Measurements from ENCODE around the gene TPPP2.
A peak's percentile ranks its signal among the peaks of the same experiment; 100 is the strongest.
"Not testable (repeated sequence)": the region's sequence is repeated elsewhere in the genome, so short reads cannot be mapped to it uniquely, and the experiment has no call there.

The TPPP2 gene

DNA sequence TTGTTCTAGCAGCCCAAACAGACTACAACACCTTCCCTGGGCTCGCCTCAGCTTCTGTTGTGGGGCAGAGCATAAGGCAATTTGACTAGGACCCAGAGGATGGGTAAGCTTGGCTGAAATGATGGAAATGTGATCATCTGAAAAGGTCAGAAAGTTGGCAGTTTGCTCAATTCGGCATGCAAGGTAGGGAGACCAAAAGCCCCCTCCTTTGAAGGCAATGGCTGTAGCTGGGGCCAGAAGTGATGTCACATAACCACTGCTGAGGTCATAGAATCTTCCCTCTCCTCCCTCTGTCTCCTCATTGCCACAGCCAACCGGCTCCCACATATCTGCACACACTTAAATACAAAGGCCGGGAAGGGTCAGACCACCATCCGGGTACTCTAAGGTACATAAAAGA, at the start of gene TPPP2:
TSS of gene TPPP2 (plus strand) at position 301 of the 400 bp plus-strand sequence. CDS start 365 bp downstream, outside the sequence.
- no peak for ATAC-seq (replicated peaks)
- DNase-seq: no peak
- H3K27me3 Mint-ChIP-seq: peaks cover 14 to 15% of the 10 kb centered on the region in 2 donors
- peaks cover 2 to 5% of the 10 kb centered on the region in 2 donors for H3K4me1 Mint-ChIP-seq
- no peak within 1 kb of the TSS for H3K4me3 Mint-ChIP-seq
- H3K27ac Mint-ChIP-seq: no peak within 1 kb of the TSS
- H3K9me3 Mint-ChIP-seq: no peaks in the 10 kb centered on the region
- no peaks in the 10 kb centered on the region for H3K36me3 Mint-ChIP-seq

DNA sequence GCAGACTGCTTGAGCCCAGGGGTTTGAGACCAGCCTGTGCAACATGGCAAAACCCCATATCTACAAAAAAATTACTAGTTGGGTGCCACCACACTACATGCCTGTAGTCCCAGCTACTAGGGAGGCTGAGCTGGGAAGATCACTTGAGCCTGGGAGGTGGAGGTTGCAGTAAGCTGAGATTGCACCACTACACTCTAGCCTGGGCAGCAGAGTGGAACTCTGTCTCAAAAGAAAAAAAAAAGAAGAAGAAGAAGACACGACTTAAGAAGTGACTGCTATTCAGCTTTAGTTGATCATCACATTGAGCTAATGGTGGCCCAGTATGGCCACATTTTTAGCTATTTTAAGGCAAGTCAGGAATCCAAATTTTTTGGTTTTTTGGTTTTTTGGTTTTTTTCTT, 49.1 kb upstream of the TPPP2 start:
- DNase-seq: no peak
- H3K36me3 Mint-ChIP-seq: no peaks in the 10 kb centered on the region

DNA sequence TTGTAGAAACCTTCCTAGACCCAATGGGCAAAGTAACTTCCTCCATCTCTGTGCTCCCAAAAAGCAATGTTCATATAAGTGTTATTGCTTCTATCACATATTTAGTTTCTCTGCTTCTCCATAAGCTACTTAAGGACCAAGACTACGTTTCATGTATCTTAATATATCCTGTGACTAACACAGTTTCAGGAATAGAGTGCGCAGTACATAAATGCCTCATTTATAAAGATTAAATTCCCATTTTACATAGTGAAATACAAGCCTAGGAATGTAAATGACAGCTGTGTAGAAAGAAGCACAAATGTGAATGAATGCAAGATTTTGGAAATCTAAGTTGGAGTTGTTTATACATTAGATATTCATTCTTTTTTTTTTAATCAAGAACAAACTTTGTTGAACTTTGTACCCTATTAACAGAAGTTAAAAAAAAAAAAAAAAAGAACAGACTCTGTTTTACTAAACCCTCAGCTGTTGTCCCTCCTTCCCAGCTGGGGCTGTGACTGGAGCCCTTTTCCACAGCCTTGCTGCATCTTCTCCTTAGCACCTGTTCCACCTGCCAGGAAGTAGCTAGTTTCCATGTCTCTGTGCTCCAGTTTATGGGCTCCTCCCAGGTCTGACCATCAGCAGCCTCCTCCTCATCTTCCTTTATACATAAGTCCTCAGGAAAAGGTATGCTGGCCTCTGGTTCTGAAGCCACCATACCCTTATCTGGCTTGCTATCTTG, 47.2 kb upstream of the TPPP2 start:
- Mint-ChIP-seq H3K9me3 (no peaks in the 10 kb centered on the region), H3K36me3 (no peaks in the 10 kb centered on the region), H3K4me1 (no peaks in the 10 kb centered on the region), H3K4me3 (no peak overlapping the region), H3K27ac (no peak overlapping the region), H3K27me3 (peaks cover 24 to 32% of the 10 kb centered on the region in 2 donors)
- no peak for ATAC-seq (replicated peaks)
- DNase-seq: no peak

More for the DNA sequence above, 49.1 kb upstream of the TPPP2 start:
- Mint-ChIP-seq H3K27ac (no peak overlapping the region), H3K4me3 (no peak overlapping the region), H3K4me1 (no peaks in the 10 kb centered on the region), H3K27me3 (peaks cover 24 to 32% of the 10 kb centered on the region in 2 donors), H3K9me3 (no peaks in the 10 kb centered on the region)
- no peak for ATAC-seq (replicated peaks)

DNA sequence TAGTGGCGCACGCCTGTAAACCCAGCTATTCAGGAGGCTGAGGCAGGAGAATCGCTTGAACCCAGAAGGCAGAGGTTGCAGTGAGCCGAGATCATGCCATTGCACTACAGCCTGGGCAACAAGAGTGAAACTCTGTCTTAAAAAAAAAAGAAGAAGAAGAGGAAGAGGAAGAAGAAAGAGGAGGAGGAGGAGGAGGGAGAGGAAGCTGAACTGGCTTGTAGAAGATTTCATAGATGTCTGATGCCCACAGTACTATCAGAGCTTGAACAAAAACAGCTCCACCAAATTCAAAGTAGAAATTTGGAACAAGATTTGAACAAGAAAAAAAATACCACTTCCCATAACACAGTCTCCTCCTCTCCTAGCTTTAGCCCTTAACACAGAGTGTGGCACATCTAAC, 44.4 kb upstream of the TPPP2 start:
- not testable (repeated sequence) for H3K4me1 Mint-ChIP-seq; H3K36me3 Mint-ChIP-seq; H3K4me3 Mint-ChIP-seq; H3K27ac Mint-ChIP-seq; DNase-seq; ATAC-seq (replicated peaks); H3K9me3 Mint-ChIP-seq
- H3K27me3 Mint-ChIP-seq: peaks cover 8 to 15% of the 10 kb centered on the region in 2 donors

DNA sequence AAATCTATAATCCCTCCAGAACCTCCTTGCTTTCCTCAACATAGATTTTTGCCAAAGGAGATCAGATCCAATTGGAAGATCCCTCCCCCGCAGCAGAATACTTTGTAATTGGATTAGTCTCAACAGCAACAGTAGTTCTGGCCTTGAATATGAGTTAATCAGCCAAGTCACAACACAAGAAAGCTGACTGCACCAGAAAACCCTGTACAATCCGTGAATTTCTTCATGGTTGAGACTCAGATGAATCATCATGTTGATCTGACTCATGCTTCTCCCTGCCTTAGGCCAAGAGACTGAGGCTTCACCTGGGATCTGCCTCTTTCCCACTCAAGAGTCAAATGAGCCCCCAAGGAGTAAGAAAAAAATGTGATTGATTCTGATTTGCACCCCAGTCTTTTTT, 43.2 kb upstream of the TPPP2 start:
- Mint-ChIP-seq H3K27me3 (peaks cover 5 to 12% of the 10 kb centered on the region in 2 donors), H3K36me3 (peaks cover 0 to under 1% of the 10 kb centered on the region in 2 donors), H3K27ac (no peak overlapping the region), H3K9me3 (no peaks in the 10 kb centered on the region), H3K4me1 (peaks cover 5 to 14% of the 10 kb centered on the region in 2 donors), H3K4me3 (no peak overlapping the region)
- ATAC-seq (replicated peaks) (no peak), DNase-seq (no peak)

DNA sequence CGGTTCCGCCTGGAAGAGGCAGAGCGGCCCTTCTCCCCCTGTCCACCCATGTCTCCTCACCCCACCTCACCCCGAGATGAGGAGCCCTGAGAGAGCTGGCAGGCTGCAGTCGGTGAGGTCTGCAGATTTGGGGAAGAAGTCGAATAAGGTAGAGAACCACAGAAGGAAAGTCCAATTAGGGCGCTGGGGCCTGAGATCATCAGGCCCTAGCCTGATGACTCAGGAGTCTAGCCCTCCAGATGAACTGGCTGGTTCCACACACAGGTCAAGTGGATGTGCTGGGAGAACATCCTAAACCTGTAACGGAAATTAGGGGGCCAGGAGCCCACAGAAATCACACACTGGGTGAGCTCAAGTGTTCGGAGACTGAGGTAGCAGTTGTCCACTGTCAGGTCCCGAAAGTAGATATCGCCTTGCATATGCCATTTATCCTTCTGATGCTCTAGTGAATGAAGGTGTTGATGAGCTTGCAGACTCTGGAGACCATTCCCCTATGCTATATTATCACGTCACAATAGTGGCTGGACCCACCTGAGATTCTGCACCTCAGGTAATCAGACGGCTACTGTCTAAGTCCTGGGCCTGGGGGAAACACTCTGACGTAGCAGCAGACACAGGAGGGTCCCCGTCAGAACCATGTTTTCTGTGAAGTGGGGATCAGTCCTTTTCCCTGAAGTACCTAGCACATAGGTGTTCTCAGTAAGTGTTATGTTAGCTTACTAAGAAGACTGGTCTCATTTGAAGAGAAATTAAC, 41.1 kb upstream of the TPPP2 start:
- Mint-ChIP-seq H3K9me3 (no peaks in the 10 kb centered on the region), H3K27me3 (peaks cover 0 to 4% of the 10 kb centered on the region in 2 donors), H3K36me3 (peaks cover 4 to 12% of the 10 kb centered on the region in 2 donors), H3K4me1 (peaks cover 8 to 18% of the 10 kb centered on the region in 2 donors), H3K27ac (peak overlapping the region; percentile 76), H3K4me3 (peak overlapping the region; percentile 45 to 58)
- ATAC-seq (replicated peaks) (no peak), DNase-seq (no peak)

DNA sequence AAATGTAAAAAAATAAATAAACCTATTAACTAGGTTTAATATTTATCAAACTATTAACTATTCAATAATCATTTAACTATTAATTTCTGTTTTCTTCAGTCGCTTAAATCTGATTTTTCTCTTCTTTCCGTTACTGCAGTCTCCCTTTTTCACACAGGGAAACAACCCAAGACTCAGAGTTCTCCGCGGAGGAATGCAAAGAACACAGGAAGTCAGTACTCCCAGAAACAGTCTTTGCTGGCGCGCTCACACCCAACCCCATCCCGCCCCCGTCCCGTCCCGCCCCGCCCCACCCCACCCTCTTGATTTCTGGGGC, 40.6 kb upstream of the TPPP2 start:
- H3K36me3 Mint-ChIP-seq: peaks cover 4 to 16% of the 10 kb centered on the region in 2 donors
- no peaks in the 10 kb centered on the region for H3K9me3 Mint-ChIP-seq
- DNase-seq: no peak
- peaks cover 8 to 18% of the 10 kb centered on the region in 2 donors for H3K4me1 Mint-ChIP-seq
- ATAC-seq (replicated peaks): no peak
- H3K27me3 Mint-ChIP-seq: no peaks in the 10 kb centered on the region
- peak overlapping the region; percentile 92 for H3K27ac Mint-ChIP-seq
- peak overlapping the region; percentile 92 for H3K4me3 Mint-ChIP-seq

DNA sequence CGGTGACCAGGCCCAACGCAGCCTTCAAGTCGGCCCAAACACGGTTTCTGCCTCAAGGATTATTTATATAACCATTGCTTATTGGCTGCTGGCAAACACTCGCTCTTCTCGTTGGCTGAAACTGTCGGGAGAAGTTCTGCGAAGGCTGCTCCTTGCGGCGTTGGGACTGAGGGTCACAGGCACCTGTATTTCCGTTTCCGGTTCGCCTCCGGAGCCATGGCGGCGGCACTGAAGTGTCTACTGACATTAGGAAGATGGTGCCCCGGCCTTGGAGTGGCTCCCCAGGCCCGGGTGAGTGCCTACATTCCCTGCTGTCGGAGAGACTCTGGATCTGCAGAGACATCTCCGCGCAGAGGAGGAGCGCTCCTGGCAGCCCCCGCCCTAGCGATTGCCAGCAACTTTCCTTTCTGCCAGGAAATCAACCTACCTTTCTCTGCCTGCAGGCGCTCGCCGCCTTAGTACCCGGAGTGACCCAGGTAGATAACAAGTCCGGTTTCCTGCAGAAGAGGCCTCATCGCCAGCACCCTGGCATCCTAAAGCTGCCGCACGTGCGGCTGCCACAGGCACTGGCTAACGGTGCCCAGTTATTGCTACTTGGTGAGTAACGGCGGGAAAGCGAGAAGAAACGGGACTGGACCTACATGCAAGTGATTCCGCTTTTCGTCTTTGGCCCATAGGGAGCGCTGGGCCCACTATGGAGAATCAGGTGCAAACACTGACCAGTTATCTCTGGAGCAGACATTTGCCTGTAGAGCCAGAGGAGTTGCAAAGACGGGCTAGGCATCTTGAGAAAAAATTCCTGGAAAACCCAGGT, 40.0 kb upstream of the TPPP2 start, which contains the start of gene METTL17:
TSS of gene METTL17 (plus strand) at position 194 of the 814 bp plus-strand sequence. CDS start at position 217, 23 bp downstream.
- H3K4me1 Mint-ChIP-seq: peaks cover 8 to 18% of the 10 kb centered on the region in 2 donors
- peaks cover 7 to 22% of the 10 kb centered on the region in 2 donors for H3K36me3 Mint-ChIP-seq
- peak within 1 kb of the TSS; percentile 92 for H3K4me3 Mint-ChIP-seq
- H3K27me3 Mint-ChIP-seq: no peaks in the 10 kb centered on the region
- H3K9me3 Mint-ChIP-seq: no peaks in the 10 kb centered on the region
- ATAC-seq (replicated peaks) (peak; percentile 97 to 98), DNase-seq (peak; percentile 89)
- H3K27ac Mint-ChIP-seq: peak within 1 kb of the TSS; percentile 92

DNA sequence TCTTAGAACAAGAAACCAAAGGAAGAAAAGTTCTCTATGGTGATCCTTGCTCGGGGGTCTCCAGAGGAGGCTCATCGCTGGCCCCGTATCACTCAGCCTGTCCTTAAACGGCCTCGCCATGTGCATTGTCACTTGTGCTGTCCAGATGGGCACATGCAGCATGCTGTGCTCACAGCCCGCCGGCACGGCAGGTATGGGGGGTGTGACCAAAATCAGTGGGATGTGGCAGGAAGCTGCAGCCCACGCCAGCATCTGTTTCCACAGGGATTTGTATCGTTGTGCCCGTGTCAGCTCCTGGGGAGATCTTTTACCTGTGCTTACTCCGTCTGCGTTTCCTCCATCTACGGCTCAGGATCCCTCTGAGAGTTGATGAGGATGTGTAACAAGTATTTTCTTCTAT, 33.5 kb upstream of the TPPP2 start:
- peaks cover 17 to 42% of the 10 kb centered on the region in 2 donors for H3K36me3 Mint-ChIP-seq
- peaks cover 5 to 7% of the 10 kb centered on the region in 2 donors for H3K4me1 Mint-ChIP-seq
- H3K4me3 Mint-ChIP-seq: no peak overlapping the region

DNA sequence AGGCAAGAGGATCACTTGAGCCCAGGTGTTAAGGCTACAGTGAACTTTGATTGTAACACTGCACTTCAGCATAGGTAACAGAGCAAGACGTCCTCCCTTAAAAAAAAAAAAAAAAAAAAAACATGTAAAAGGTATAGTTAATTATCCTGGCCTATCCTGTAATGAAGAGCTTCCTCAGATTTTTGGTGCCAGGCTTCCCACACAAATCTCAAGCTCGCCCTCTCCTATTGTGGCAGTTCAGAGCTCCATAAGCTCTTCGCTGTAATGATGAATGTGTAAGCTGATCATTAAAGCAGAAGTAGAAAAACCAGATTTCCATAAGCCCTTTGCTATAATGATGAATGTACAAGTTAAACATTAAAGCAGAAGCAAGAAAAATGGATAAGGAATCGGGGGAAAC, 32.9 kb upstream of the TPPP2 start:
- no peaks in the 10 kb centered on the region for H3K27me3 Mint-ChIP-seq
- DNase-seq: no peak
- ATAC-seq (replicated peaks): no peak
- no peak overlapping the region for H3K27ac Mint-ChIP-seq
- H3K4me1 Mint-ChIP-seq: peaks cover 1 to 2% of the 10 kb centered on the region in 2 donors
- peaks cover 17 to 38% of the 10 kb centered on the region in 2 donors for H3K36me3 Mint-ChIP-seq
- no peak overlapping the region for H3K4me3 Mint-ChIP-seq
- no peaks in the 10 kb centered on the region for H3K9me3 Mint-ChIP-seq

More for the DNA sequence above, 33.5 kb upstream of the TPPP2 start:
- ATAC-seq (replicated peaks) (no peak), DNase-seq (no peak)
- H3K27me3 Mint-ChIP-seq: no peaks in the 10 kb centered on the region
- H3K27ac Mint-ChIP-seq: no peak overlapping the region
- no peaks in the 10 kb centered on the region for H3K9me3 Mint-ChIP-seq

DNA sequence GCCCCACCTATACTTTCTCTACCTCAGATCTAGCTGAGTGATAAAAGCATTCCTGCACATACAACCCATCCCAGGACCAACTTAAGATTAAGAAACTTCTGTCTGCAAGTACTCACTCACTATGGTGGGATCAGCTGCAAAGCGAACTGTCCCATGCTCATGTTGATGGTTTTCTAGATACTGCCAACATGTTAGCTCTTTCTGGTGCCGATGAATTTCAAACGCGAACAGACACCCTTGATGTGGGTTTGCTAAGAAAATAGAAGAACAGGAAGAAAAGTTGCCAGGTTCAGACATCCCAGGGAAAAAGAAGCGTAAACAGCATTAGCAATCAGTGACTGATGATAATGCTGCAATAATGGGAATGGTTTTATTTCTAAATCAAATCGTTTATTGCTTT, 32.5 kb upstream of the TPPP2 start:
- H3K36me3 Mint-ChIP-seq: peaks cover 17 to 37% of the 10 kb centered on the region in 2 donors
- H3K4me3 Mint-ChIP-seq: no peak overlapping the region
- no peak for ATAC-seq (replicated peaks)

DNA sequence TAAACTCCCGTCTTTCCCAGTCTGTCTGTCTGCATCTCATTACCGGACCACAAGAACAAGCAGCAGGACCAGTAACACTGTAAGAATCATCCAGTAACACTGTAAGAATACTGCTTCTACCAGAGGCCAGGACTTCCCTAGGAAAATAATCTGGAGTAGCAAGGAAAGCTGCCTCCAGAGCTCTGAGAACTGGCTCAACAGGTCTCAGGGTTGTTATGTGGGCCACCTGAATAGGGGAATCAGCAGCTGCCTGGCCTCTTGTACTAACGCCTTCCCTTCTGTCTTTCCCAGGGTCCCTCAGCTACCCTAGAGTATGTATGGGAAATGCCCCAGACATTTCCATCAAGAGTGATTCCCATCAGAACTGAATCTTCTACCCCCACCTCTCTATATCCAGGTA, 31.9 kb upstream of the TPPP2 start:
- Mint-ChIP-seq H3K9me3 (no peaks in the 10 kb centered on the region), H3K36me3 (peaks cover 14 to 34% of the 10 kb centered on the region in 2 donors), H3K4me1 (peaks cover 0 to 2% of the 10 kb centered on the region in 2 donors), H3K4me3 (no peak overlapping the region), H3K27me3 (no peaks in the 10 kb centered on the region), H3K27ac (no peak overlapping the region)
- DNase-seq (no peak), ATAC-seq (replicated peaks) (no peak)

More for the DNA sequence above, 32.5 kb upstream of the TPPP2 start:
- Mint-ChIP-seq H3K27me3 (no peaks in the 10 kb centered on the region), H3K9me3 (no peaks in the 10 kb centered on the region), H3K4me1 (peaks cover 0 to 2% of the 10 kb centered on the region in 2 donors), H3K27ac (no peak overlapping the region)
- no peak for DNase-seq

DNA sequence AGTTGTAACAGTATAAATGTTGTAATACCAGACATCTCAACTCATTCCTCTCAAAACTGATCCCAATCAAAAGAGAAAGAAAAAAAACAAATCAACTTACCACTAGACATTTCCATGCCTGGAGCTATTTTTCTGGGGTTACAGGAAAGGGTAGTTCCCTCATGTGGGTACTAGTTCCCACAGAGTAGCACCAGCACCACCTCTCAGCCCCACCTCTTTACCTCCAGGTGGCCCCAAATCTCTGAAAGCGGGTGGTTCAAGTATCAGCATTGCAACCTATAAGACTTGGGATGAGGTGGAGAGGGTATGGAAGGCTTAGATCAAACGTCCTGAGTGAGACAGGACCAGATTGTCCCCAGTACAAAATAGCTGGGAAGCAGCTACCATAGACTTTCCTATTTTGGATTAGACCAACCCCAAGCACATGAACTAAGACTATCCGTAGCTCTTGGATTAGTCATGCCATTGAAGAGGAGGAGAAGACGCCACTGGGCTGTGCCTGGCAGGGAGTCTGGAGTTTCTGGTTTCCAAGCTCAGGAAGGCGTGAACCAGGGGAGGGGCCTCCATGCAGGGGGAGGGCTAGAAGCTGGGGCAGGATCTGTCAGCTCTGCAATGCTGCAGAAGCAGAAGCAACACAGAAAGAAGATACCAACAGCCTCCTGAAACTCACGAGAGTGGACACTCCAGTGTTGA, 31.2 kb upstream of the TPPP2 start, which contains the start of gene SLC39A2:
TSS of gene SLC39A2 (plus strand) at position 620 of the 693 bp plus-strand sequence. CDS start 154 bp downstream, outside the sequence.
- no peak within 1 kb of the TSS for H3K27ac Mint-ChIP-seq
- peaks cover 0 to 2% of the 10 kb centered on the region in 2 donors for H3K4me1 Mint-ChIP-seq
- H3K4me3 Mint-ChIP-seq: no peak within 1 kb of the TSS
- peaks cover 13 to 30% of the 10 kb centered on the region in 2 donors for H3K36me3 Mint-ChIP-seq
- no peaks in the 10 kb centered on the region for H3K27me3 Mint-ChIP-seq
- H3K9me3 Mint-ChIP-seq: no peaks in the 10 kb centered on the region
- no peak for ATAC-seq (replicated peaks)
- no peak for DNase-seq

Data from stimulated activated naive B cell treated with anti-CD40 and anti-IgM and Interleukin-4, amounts not matched to agents 10 μg/mL and 1 μg/mL and 100 μg/mL, for 72 hours (primary cell).